Smooth muscle cell (in vitro differentiated cells): ENCODE data around the gene TPH1. TPM values are rescaled to one million over a fixed set of nuclear protein-coding genes. Genes with fewer than 3 reads are reported as not detected.

ENCODE experiments used
- DNase-seq: peaks from one replicate; lab custom pipeline; 2025; ENCODE audit not compliant: unreplicated experiment; lab: John Stamatoyannopoulos, UW
- H2AFZ ChIP-seq: fragments of 200-600 bp; sonication (generic); 2 replicates; pipeline ENCODE4 v1.6.0; 2016; ENCODE audit warnings: antibody characterized with exemption, low read depth, mild to moderate bottlenecking
- H3F3A ChIP-seq: fragments of 200-600 bp; sonication (generic); 2 replicates; pipeline ENCODE4 v1.6.0; 2017; ENCODE audit warnings: antibody characterized with exemption, low read depth
- H3K27ac ChIP-seq: fragments of 200-600 bp; sonication (generic); 2 replicates; pipeline ENCODE4 v1.5.1; 2016; ENCODE audit warnings: low read depth, mild to moderate bottlenecking
- H3K27me3 ChIP-seq: fragments of 200-600 bp; sonication (generic); 2 replicates; pipeline ENCODE4 v1.6.1; 2016; ENCODE audit warnings: low read depth, mild to moderate bottlenecking
- H3K36me3 ChIP-seq: fragments of 200-600 bp; sonication (generic); 2 replicates; pipeline ENCODE4 v1.5.1; 2016; ENCODE audit warnings: low read depth
- H3K4me1 ChIP-seq: fragments of 200-600 bp; sonication (generic); 2 replicates; pipeline ENCODE4 v1.5.1; 2016; ENCODE audit warnings: low read depth
- H3K4me2 ChIP-seq: fragments of 200-600 bp; sonication (generic); 2 replicates; pipeline ENCODE4 v1.6.0; 2016; ENCODE audit warnings: mild to moderate bottlenecking
- H3K4me3 ChIP-seq: fragments of 200-600 bp; sonication (generic); 2 replicates; pipeline ENCODE4 v1.5.1; 2016; ENCODE audit warnings: mild to moderate bottlenecking
- H3K79me2 ChIP-seq: fragments of 200-600 bp; sonication (generic); 2 replicates; pipeline ENCODE4 v1.6.0; 2016; ENCODE audit warnings: low read depth, mild to moderate bottlenecking
- H3K9ac ChIP-seq: fragments of 200-600 bp; sonication (generic); 2 replicates; pipeline ENCODE4 v1.6.0; 2016; ENCODE audit warnings: low read depth
- H3K9me3 ChIP-seq: fragments of 200-600 bp; sonication (generic); replicated peaks from 2 replicates; pipeline ENCODE4 v1.5.1; 2016; ENCODE audit warnings: low read depth
- H4K20me1 ChIP-seq: fragments of 200-600 bp; sonication (generic); 2 replicates; pipeline ENCODE4 v1.6.0; 2016; ENCODE audit warnings: low read depth
- WGBS: methylation state at CpG from one replicate; pipeline ENCODE4 v1.1.7; 2016; ENCODE audit warnings: low lambda C conversion rate; 5-methylcytosine and 5-hydroxymethylcytosine counted together
- polyA plus RNA-seq: library from polyadenylated mRNA; unstranded; fragments of >200 nt; fragmentation: Nextera tagmentation; extraction: Ambion mirVana; gene quantifications from 2 replicates; pipeline ENCODE4 v1.2.1, GENCODE V29; 2016
- total RNA-seq: library from RNA; depleted of rRNA; stranded (reverse); fragments of >200 nt; gene quantifications from 2 replicates; pipeline ENCODE4 v1.2.3, GENCODE V29; 2014
- TF ChIP-seq, protein P1 (sequence below): fragments of 200-600 bp; sonication (generic); IDR thresholded peaks from 2 replicates; pipeline ENCODE4 v1.5.1; 2017; ENCODE audit warnings: borderline replicate concordance, mild to moderate bottlenecking, antibody characterized with exemption; ENCODE audit not compliant: insufficient read depth, poor library complexity, severe bottlenecking

TPH1 gene
- total and polyA plus RNA-seq, 2 experiments from 2014 or later = 0.09 TPM; not detected in 1

DNA sequence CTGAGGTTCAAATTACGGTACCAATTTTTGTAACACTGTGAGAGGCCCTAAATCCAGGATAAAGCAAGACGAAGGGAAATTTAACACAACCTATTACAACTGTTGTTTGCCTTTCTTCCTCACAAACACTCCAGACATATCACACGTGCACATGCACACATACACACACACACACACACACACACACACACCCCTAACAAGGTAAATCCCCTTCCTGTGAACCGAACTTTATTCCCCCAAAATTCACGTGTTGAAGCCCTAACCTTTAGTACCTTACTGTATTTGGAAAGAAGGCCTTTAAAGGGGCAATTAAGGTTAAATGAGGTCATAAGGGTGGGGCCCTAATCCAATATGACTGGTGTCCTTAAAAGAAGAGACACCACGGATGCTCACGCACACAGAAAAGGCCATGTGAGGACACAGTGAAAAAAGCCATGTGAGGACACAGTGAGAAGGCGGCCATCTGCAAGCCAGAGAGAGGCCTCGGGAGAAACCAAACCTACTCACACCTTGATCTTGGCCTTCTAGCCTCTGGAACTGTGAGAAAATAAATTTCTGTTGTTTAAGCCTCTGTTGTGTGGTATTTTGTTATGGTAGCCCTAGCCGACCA lies 35.0 kb downstream of the TPH1 start:
- Histone ChIP-seq H3K9ac (no peak overlapping the region), H3K4me2 (no peak overlapping the region), H3K36me3 (no peaks in the 10 kb centered on the region), H4K20me1 (no peaks in the 10 kb centered on the region), H3K9me3 (no peaks in the 10 kb centered on the region), H3K4me3 (no peak overlapping the region), H3K79me2 (no peaks in the 10 kb centered on the region), H2AFZ (no peak overlapping the region), H3K4me1 (no peaks in the 10 kb centered on the region), H3K27me3 (peaks cover 16% of the 10 kb centered on the region), H3K27ac (no peak overlapping the region), H3F3A (peaks cover 6% of the 10 kb centered on the region)
- TF ChIP-seq, protein P1, sequence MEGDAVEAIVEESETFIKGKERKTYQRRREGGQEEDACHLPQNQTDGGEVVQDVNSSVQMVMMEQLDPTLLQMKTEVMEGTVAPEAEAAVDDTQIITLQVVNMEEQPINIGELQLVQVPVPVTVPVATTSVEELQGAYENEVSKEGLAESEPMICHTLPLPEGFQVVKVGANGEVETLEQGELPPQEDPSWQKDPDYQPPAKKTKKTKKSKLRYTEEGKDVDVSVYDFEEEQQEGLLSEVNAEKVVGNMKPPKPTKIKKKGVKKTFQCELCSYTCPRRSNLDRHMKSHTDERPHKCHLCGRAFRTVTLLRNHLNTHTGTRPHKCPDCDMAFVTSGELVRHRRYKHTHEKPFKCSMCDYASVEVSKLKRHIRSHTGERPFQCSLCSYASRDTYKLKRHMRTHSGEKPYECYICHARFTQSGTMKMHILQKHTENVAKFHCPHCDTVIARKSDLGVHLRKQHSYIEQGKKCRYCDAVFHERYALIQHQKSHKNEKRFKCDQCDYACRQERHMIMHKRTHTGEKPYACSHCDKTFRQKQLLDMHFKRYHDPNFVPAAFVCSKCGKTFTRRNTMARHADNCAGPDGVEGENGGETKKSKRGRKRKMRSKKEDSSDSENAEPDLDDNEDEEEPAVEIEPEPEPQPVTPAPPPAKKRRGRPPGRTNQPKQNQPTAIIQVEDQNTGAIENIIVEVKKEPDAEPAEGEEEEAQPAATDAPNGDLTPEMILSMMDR = no peak
- no peak for DNase-seq
- 88% methylated on average over 10 of the region's 10 CpGs for WGBS

DNA sequence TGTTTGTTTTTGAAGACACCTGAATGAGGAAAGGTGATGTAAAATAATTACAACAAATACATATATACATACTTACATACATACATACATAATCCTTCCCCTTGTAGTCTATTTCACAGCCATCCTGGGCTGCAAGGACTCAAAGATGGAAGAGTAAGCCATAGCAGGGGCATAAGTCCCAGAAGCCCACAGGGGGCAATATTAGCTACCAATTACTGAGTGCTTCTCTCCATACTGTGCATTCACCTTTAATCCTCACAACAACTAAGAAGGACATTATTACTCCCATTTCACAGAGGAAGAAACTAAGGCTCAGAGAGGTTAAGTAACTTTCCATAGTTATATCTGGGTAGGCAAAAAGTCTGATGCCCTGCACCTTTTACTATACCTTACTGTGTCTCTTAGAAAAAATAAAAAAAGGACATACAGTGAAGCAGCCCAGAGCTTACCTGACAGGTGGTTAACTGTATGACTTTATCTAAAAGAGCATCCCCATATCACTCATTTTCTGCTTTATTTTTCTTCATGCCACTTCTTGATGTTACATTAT lies 35.9 kb downstream of the TPH1 start:
- no peaks in the 10 kb centered on the region for H4K20me1 ChIP-seq
- H3K4me2 ChIP-seq = no peak overlapping the region
- no peak overlapping the region for H3K27ac ChIP-seq
- peaks cover 9% of the 10 kb centered on the region for H3K27me3 ChIP-seq
- H3K79me2 ChIP-seq = no peaks in the 10 kb centered on the region
- no peaks in the 10 kb centered on the region for H3K4me1 ChIP-seq
- TF ChIP-seq, protein P1 = no peak
- peaks cover 6% of the 10 kb centered on the region for H3F3A ChIP-seq
- H3K9ac ChIP-seq = no peak overlapping the region
- H2AFZ ChIP-seq = no peak overlapping the region
- H3K36me3 ChIP-seq = no peaks in the 10 kb centered on the region
- no peak for DNase-seq
- no peaks in the 10 kb centered on the region for H3K9me3 ChIP-seq
- H3K4me3 ChIP-seq = no peak overlapping the region

DNA sequence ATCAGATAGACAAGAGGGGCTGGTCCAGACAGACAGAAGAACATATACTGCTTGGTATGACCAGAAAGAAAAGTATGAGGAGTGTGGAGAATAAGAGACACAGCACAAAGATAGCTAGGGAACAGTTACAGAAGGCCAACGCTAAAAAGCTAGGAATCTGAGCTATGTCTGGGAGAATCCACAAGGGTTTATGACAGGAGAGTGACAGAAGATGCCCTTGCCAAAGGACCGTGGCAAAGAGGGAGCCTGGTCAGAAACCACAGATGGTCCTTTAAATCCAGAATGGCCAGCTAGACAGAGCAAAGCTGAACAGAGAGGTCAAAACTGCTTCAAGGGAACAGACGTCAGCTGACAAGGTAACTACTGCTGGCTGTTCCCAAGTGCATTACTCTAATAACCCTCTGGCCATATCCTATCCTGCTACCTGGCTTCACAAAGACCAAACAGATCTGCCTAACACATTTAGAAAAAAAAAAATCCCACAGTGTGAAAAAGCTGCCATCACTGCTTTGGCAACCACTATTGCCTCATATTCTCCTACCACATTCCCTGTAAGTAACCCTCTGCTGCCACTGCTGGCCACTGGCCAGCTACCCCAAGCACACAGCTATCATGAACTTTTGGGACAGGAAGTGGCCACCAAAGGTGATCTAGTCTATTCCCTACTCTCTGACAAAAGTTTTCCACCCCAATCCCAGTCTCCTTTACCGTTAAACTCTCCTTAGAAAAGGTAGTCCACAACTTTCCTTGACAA lies 40.5 kb downstream of the TPH1 start:
- TF ChIP-seq, protein P1 = no peak
- H3K9me3 ChIP-seq = no peaks in the 10 kb centered on the region
- no peaks in the 10 kb centered on the region for H3F3A ChIP-seq
- H3K36me3 ChIP-seq = no peaks in the 10 kb centered on the region
- no peaks in the 10 kb centered on the region for H3K27me3 ChIP-seq
- no peak overlapping the region for H3K27ac ChIP-seq
- H3K4me1 ChIP-seq = no peaks in the 10 kb centered on the region
- H3K79me2 ChIP-seq = no peaks in the 10 kb centered on the region
- no peak for DNase-seq
- H2AFZ ChIP-seq = no peak overlapping the region
- H3K9ac ChIP-seq = no peak overlapping the region
- WGBS = 93% methylated on average over 4 of the region's 4 CpGs
- H3K4me2 ChIP-seq = no peak overlapping the region
- no peaks in the 10 kb centered on the region for H4K20me1 ChIP-seq
- no peak overlapping the region for H3K4me3 ChIP-seq
